Measurements from ENCODE around the gene RAB42. TPM values are rescaled to one million over a fixed set of nuclear protein-coding genes. Genes with fewer than 3 reads are reported as not detected.
"Not testable (repeated sequence)": the region's sequence is repeated elsewhere in the genome, so short reads cannot be mapped to it uniquely, and the experiment has no call there.

RAB42 gene
- 1.7 and 2.0 TPM in 2 replicates for total RNA-seq

- DNase-seq (ENCODE audit: low read depth, low spot score), result no peak
These were observed at the start of gene RAB42 for GRCh38 chr1:28591708-28592320. Gene RAB42, plus strand, starts transcription at chr1:28592265. Its CDS starts 247 bp downstream, at chr1:28592512.

GRCh38 chr1:28545246-28545628 is 46.8 kb upstream of the RAB42 start:
- DNase-seq (ENCODE audit: low read depth, low spot score), result no peak

GRCh38 chr1:28548318-28548717 is 43.7 kb upstream of the RAB42 start:
- no peak for DNase-seq (ENCODE audit: low read depth, low spot score)

GRCh38 chr1:28551381-28551780 is 40.7 kb upstream of the RAB42 start:
- DNase-seq (ENCODE audit: low read depth, low spot score), result no peak

GRCh38 chr1:28552758-28553663 is 39.1 kb upstream of the RAB42 start, which contains the start of gene TRNAU1AP:
Gene TRNAU1AP, plus strand, starts transcription at chr1:28553085. Its CDS starts 26 bp downstream, at chr1:28553111.
- DNase-seq (ENCODE audit: low read depth, low spot score), result peak; percentile 87

GRCh38 chr1:28560886-28561285 is 31.2 kb upstream of the RAB42 start:
- DNase-seq (ENCODE audit: low read depth, low spot score), result no peak

- DNase-seq (ENCODE audit: low read depth, low spot score), result no peak
These were observed 27.8 kb upstream of the RAB42 start for GRCh38 chr1:28564310-28564709.

GRCh38 chr1:28565040-28565439 is 27.0 kb upstream of the RAB42 start:
- no peak for DNase-seq (ENCODE audit: low read depth, low spot score)

- no peak for DNase-seq (ENCODE audit: low read depth, low spot score)
These were observed 26.3 kb upstream of the RAB42 start for GRCh38 chr1:28565726-28566125.

GRCh38 chr1:28566931-28567330 is 25.1 kb upstream of the RAB42 start:
- DNase-seq (ENCODE audit: low read depth, low spot score), result no peak

GRCh38 chr1:28571911-28572310 is 20.2 kb upstream of the RAB42 start:
- no peak for DNase-seq (ENCODE audit: low read depth, low spot score)

GRCh38 chr1:28572891-28573290 is 19.2 kb upstream of the RAB42 start:
- DNase-seq (ENCODE audit: low read depth, low spot score), result not testable (repeated sequence)

- DNase-seq (ENCODE audit: low read depth, low spot score), result no peak
These were observed 18.5 kb upstream of the RAB42 start for GRCh38 chr1:28573564-28573963.

GRCh38 chr1:28577052-28577678 is 14.9 kb upstream of the RAB42 start:
- no peak for DNase-seq (ENCODE audit: low read depth, low spot score)

GRCh38 chr1:28577738-28578536 is 14.1 kb upstream of the RAB42 start:
- no peak for DNase-seq (ENCODE audit: low read depth, low spot score)

- DNase-seq (ENCODE audit: low read depth, low spot score), result no peak
These were observed 13.3 kb upstream of the RAB42 start for GRCh38 chr1:28578696-28579218.

- no peak for DNase-seq (ENCODE audit: low read depth, low spot score)
These were observed 12.7 kb upstream of the RAB42 start for GRCh38 chr1:28579401-28579800.

GRCh38 chr1:28580722-28581530 is 11.1 kb upstream of the RAB42 start:
- DNase-seq (ENCODE audit: low read depth, low spot score), result no peak

GRCh38 chr1:28581531-28582247 is 10.4 kb upstream of the RAB42 start:
- DNase-seq (ENCODE audit: low read depth, low spot score), result peak; percentile 81

- DNase-seq (ENCODE audit: low read depth, low spot score), result no peak
These were observed 9.8 kb upstream of the RAB42 start for GRCh38 chr1:28582248-28582615.

Measured in pulmonary artery endothelial cell (primary cell).